GM12878 (cell line): Measurements from ENCODE around the gene CAPN8. TPM values are rescaled to one million over a fixed set of nuclear protein-coding genes. Genes with fewer than 3 reads are reported as not detected.

Source experiments
- ATAC-seq: fragments of 200-7000 bp; cut with Tn5 transposase; 3 replicates; pipeline ENCODE4 v1.9.1; 2020; ENCODE audit warnings: mild to moderate bottlenecking, moderate library complexity
- BruUV-seq: library from RNA; stranded (reverse); fragments of 400-500 nt; replicated peaks from 2 replicates; lab custom pipeline; 2021; lab: Mats Ljungman, UMichigan
- CTCF ChIA-PET: fragments of 300-600 bp; sonication (Branson Sonifier 250); formaldehyde crosslinking; extraction: SDS; loops from one replicate; lab custom pipeline; 2021; ENCODE audit warnings: inconsistent platforms; lab: Yijun Ruan, JAX
- POLR2A ChIA-PET: fragments of 350-600 bp; formaldehyde crosslinking; extraction: SDS; loops from one replicate; lab custom pipeline; 2021; ENCODE audit warnings: inconsistent platforms; lab: Charles Lee
- RAD21 ChIA-PET: fragments of 300-600 bp; sonication (Branson Sonifier 250); formaldehyde crosslinking; loops from one replicate; lab custom pipeline; 2023; ENCODE audit warnings: antibody characterized with exemption; ENCODE audit not compliant: unreplicated experiment; lab: Charles Lee
- SMC1A ChIA-PET: fragments of 300-600 bp; sonication (Branson Sonifier 250); formaldehyde crosslinking; loops from one replicate; lab custom pipeline; 2023; ENCODE audit not compliant: unreplicated experiment, uncharacterized antibody; lab: Charles Lee
- DNase-seq: peaks from one replicate; pipeline ENCODE4 v3.0.0-alpha.2; 2011; ENCODE audit warnings: low read depth, low spot score
- FAIRE-seq: peaks from 3 replicates; lab custom pipeline; 2011; peaks lifted over from hg19 to GRCh38; lab: Jason Lieb, UNC
- H2AFZ ChIP-seq: 2 replicates; pipeline ENCODE4 v1.6.0; 2011; ENCODE audit warnings: low read depth, low read length, control low read depth; ENCODE audit not compliant: control insufficient read depth
- H3K27ac ChIP-seq: 2 replicates; pipeline ENCODE4 v1.5.1; 2011; ENCODE audit warnings: control low read depth; ENCODE audit not compliant: control insufficient read depth, insufficient read depth
- H3K27me3 ChIP-seq, 2 experiments: replicated peaks in 1 of 2; 2 replicates each; pipeline versions ENCODE4 v1.6.0 to v1.6.1; 2011; ENCODE audit warnings: low read length in 1 of 2; ENCODE audit not compliant: control insufficient read depth in 2 of 2, insufficient read depth in 2 of 2
- H3K36me3 ChIP-seq, 2 experiments: 2 replicates each; pipeline ENCODE4 v1.5.1; 2011; ENCODE audit warnings: low read length in 1 of 2; ENCODE audit not compliant: control insufficient read depth in 2 of 2, insufficient read depth in 2 of 2
- H3K4me1 ChIP-seq: 2 replicates; pipeline ENCODE4 v1.6.1; 2011; ENCODE audit warnings: mild to moderate bottlenecking, low read length, moderate library complexity, mixed read lengths; ENCODE audit not compliant: control insufficient read depth, insufficient read depth
- H3K4me2 ChIP-seq: 2 replicates; pipeline ENCODE4 v1.6.0; 2011; ENCODE audit warnings: control low read depth; ENCODE audit not compliant: control insufficient read depth, insufficient read depth
- H3K4me3 ChIP-seq: fragments of 200-600 bp; sonication (generic); 2 replicates; pipeline ENCODE4 v1.5.1; 2016
- H3K79me2 ChIP-seq: 2 replicates; pipeline ENCODE4 v1.6.0; 2011; ENCODE audit warnings: low read length; ENCODE audit not compliant: control insufficient read depth, insufficient read depth
- H3K9ac ChIP-seq: 2 replicates; pipeline ENCODE4 v1.8.0; 2011; ENCODE audit warnings: low read length, control low read depth, mixed read lengths; ENCODE audit not compliant: control insufficient read depth, insufficient read depth
- H3K9me3 ChIP-seq: replicated peaks from 3 replicates; pipeline ENCODE4 v1.5.1; 2011; ENCODE audit warnings: mild to moderate bottlenecking, low read length; ENCODE audit not compliant: control insufficient read depth, insufficient read depth
- H4K20me1 ChIP-seq: 2 replicates; pipeline ENCODE4 v1.6.0; 2011; ENCODE audit not compliant: control insufficient read depth, insufficient read depth
- CBFB ChIP-seq: IDR thresholded peaks from 2 replicates; pipeline ENCODE4 v1.6.1; 2016; ENCODE audit warnings: antibody characterized with exemption, low read depth
- E4F1 ChIP-seq: fragments of 450-650 bp; IDR thresholded peaks from 2 replicates; pipeline ENCODE4 v1.6.1; 2018; ENCODE audit warnings: borderline replicate concordance, mild to moderate bottlenecking; ENCODE audit not compliant: partially characterized antibody
- ESRRA ChIP-seq: IDR thresholded peaks from 2 replicates; pipeline ENCODE4 v1.6.1; 2012; ENCODE audit warnings: mild to moderate bottlenecking, low read length, improper control_type of control experiment
- FOXK2 ChIP-seq: fragments of 450-650 bp; IDR thresholded peaks from 2 replicates; pipeline ENCODE4 v1.6.1; 2017; ENCODE audit warnings: mild to moderate bottlenecking, moderate library complexity
- FOXM1 ChIP-seq: IDR thresholded peaks from 2 replicates; pipeline ENCODE4 v1.6.1; 2012; ENCODE audit warnings: low read depth, mild to moderate bottlenecking, inconsistent platforms, low read length, moderate library complexity
- GABPA ChIP-seq: IDR thresholded peaks from 2 replicates; pipeline ENCODE4 v1.6.1; 2014; ENCODE audit warnings: antibody characterized with exemption, low read depth, mild to moderate bottlenecking, inconsistent platforms
- HSF1 ChIP-seq: fragments of 150-350 bp; IDR thresholded peaks from 2 replicates; pipeline ENCODE4 v1.6.1; 2014; ENCODE audit warnings: mild to moderate bottlenecking, low read depth, low read length
- NBN ChIP-seq: fragments of 450-650 bp; IDR thresholded peaks from 2 replicates; pipeline ENCODE4 v1.6.1; 2016
- NFYB ChIP-seq: IDR thresholded peaks from 2 replicates; pipeline ENCODE4 v1.6.1; 2011; ENCODE audit warnings: low read depth, mild to moderate bottlenecking, low read length, improper control_type of control experiment, moderate library complexity; ENCODE audit not compliant: insufficient read depth
- PML ChIP-seq: IDR thresholded peaks from 2 replicates; pipeline ENCODE4 v1.6.1; 2012; ENCODE audit warnings: low read length, inconsistent platforms
- POLR2AphosphoS5 ChIP-seq: IDR thresholded peaks from 2 replicates; pipeline ENCODE4 v1.6.1; 2011; ENCODE audit warnings: mild to moderate bottlenecking, low read length, inconsistent platforms
- RFX5 ChIP-seq: IDR thresholded peaks from 2 replicates; pipeline ENCODE4 v1.6.1; 2011; ENCODE audit warnings: low read depth, low read length, improper control_type of control experiment
- SMAD5 ChIP-seq: IDR thresholded peaks from 2 replicates; pipeline ENCODE4 v1.6.1; 2016; ENCODE audit warnings: antibody characterized with exemption, low read depth
- USF2 ChIP-seq: IDR thresholded peaks from 2 replicates; pipeline ENCODE4 v1.6.1; 2011; ENCODE audit warnings: low read depth, low read length, improper control_type of control experiment, borderline replicate concordance
- WGBS: methylation state at CpG from one replicate; pipeline ENCODE4 v1.1.6; 2016; ENCODE audit warnings: low lambda C conversion rate; ENCODE audit not compliant: insufficient replicate concordance, insufficient coverage; ENCODE audit errors: missing lambda C conversion rate; 5-methylcytosine and 5-hydroxymethylcytosine counted together
- in situ Hi-C: fragments of 300-500 bp; cut with MboI; formaldehyde crosslinking; loops from 9 replicates; pipeline ENCODE4 v1.14.3; 2018; ENCODE audit warnings: mixed read lengths
- intact Hi-C: fragments of 100-400 bp; cut with micrococcal nuclease; formaldehyde crosslinking; loops from one replicate; pipeline ENCODE4 v1.14.2; 2022; ENCODE audit not compliant: unreplicated experiment
- polyA plus RNA-seq, 11 experiments: library from polyadenylated mRNA; depleted of rRNA in 4 of 11; unstranded in 6 of 11; stranded (reverse) in 5 of 11; fragments of >200 nt; fragmentation: Nextera tagmentation in 4 of 11; fragmentation: Illumina TruSeq in 1 of 11; extraction: Ambion mirVana in 4 of 11; extraction: Trizol in 1 of 11; gene quantifications; 1 replicate in 1 of 11; 2 replicates in 10 of 11; pipeline versions ENCODE4 v1.2.1 to v1.2.3, GENCODE V29; 2011 to 2016; ENCODE audit warnings: inconsistent platforms in 2 of 11, missing spikeins in 2 of 11, low read depth in 1 of 11
- total RNA-seq, 4 experiments: library from RNA; depleted of rRNA in 3 of 4; stranded (reverse); fragments of >200 nt in 3 of 4; fragmentation: Illumina TruSeq in 1 of 4; extraction: Trizol in 1 of 4; gene quantifications; 2 replicates each; pipeline versions ENCODE4 v1.2.1 to v1.2.3, GENCODE V29; 2013 to 2021

CAPN8 gene
- total and polyA plus RNA-seq, 10 of the 15 experiments (the other 5 are each of a cell fraction or from before 2014, with no cell fraction given), result 6.4 to 30.7 (median 12.3) TPM

- Histone ChIP-seq H3K9ac (no peak overlapping the region), H3K27me3 (peaks cover 0 to 3% of the 10 kb centered on the region in 2 experiments; a peak in 1 of 4 replicates), H3K4me1 (no peaks in the 10 kb centered on the region), H3K79me2 (no peaks in the 10 kb centered on the region), H3K27ac (no peak overlapping the region), H3K4me2 (no peak overlapping the region), H3K36me3 (no peaks in the 10 kb centered on the region), H4K20me1 (no peaks in the 10 kb centered on the region), H3K9me3 (peaks cover 4% of the 10 kb centered on the region; the same call in 1 of the 3 replicates), H3K4me3 (no peak overlapping the region), H2AFZ (no peak overlapping the region)
- intact Hi-C loops, result no loop called here
- no TSS peak for BruUV-seq
- RAD21 ChIA-PET, result interaction anchor here (0.9 to 3.1 kb wide), 2 partner anchors 13 to 14 kb away, joined by 3 to 14 read pairs; no protein-coding TSS in a partner anchor
- FAIRE-seq (no peak), ATAC-seq (no peak), DNase-seq (no peak)
- no peak for TF ChIP-seq POLR2AphosphoS5
- TF ChIP-seq ESRRA, result no peak
- no peak for TF ChIP-seq FOXK2
- TF ChIP-seq RFX5, result no peak
- TF ChIP-seq PML, result no peak
- TF ChIP-seq NBN, result no peak
- no peak for TF ChIP-seq CBFB
- no peak for TF ChIP-seq GABPA
- TF ChIP-seq HSF1, result no peak
- TF ChIP-seq SMAD5, result no peak
- TF ChIP-seq E4F1, result no peak
- TF ChIP-seq USF2, result no peak
- TF ChIP-seq FOXM1, result no peak
- TF ChIP-seq NFYB, result no peak
- in situ Hi-C loops, result no loop called here
- SMC1A ChIA-PET, result interaction anchor here (0.6 to 3.6 kb wide), 4 partner anchors 10 to 129 kb away, joined by 3 to 9 read pairs (median 4); no protein-coding TSS in a partner anchor
- POLR2A ChIA-PET, result interaction anchor here (1.0 to 1.4 kb wide), 2 partner anchors 9 to 11 kb away, joined by 3 to 6 read pairs; no protein-coding TSS in a partner anchor
- CTCF ChIA-PET, result interaction anchor here (1.4 to 2.6 kb wide), 5 partner anchors 11 to 420 kb away, joined by 3 to 11 read pairs (median 9); no protein-coding TSS in a partner anchor
- WGBS, result 20% methylated on average over 4 of the region's 4 CpGs
Measured at GRCh38 chr1:223543560-223543959, 121.9 kb downstream of the CAPN8 start.
